Choroid plexus epithelial cell (primary cell): Measurements from ENCODE around the gene SLC36A1.

Experiments used
- DNase-seq: peaks from one replicate; pipeline ENCODE4 v3.0.0-alpha.2; 2010; ENCODE audit warnings: low read depth
- H3K4me3 ChIP-seq: 2 replicates; pipeline ENCODE4 v1.5.1; 2011; ENCODE audit warnings: low read depth, mild to moderate bottlenecking, control low read depth, low read length, moderate library complexity
- CTCF ChIP-seq: conservative IDR thresholded peaks from 2 replicates; pipeline ENCODE4 v1.5.1; 2011; ENCODE audit warnings: low read depth, mild to moderate bottlenecking, control low read depth, inconsistent platforms, low read length, moderate library complexity

SLC36A1 gene

GRCh38 chr5:151461312-151461711 is 13.9 kb downstream of the SLC36A1 start:
- H3K4me3 ChIP-seq, result no peak overlapping the region
- DNase-seq, result no peak
- TF ChIP-seq CTCF, result no peak

GRCh38 chr5:151463137-151464029 is 16.0 kb downstream of the SLC36A1 start:
- no peak overlapping the region for H3K4me3 ChIP-seq
- DNase-seq, result no peak
- TF ChIP-seq CTCF, result peak; percentile 66

GRCh38 chr5:151464101-151464500 is 16.7 kb downstream of the SLC36A1 start:
- TF ChIP-seq CTCF, result no peak
- DNase-seq, result no peak
- H3K4me3 ChIP-seq, result no peak overlapping the region

GRCh38 chr5:151465476-151465875 is 18.1 kb downstream of the SLC36A1 start:
- DNase-seq, result no peak
- no peak for TF ChIP-seq CTCF
- no peak overlapping the region for H3K4me3 ChIP-seq

GRCh38 chr5:151467576-151467975 is 20.2 kb downstream of the SLC36A1 start:
- TF ChIP-seq CTCF, result no peak
- DNase-seq, result no peak
- H3K4me3 ChIP-seq, result no peak overlapping the region

- no peak for TF ChIP-seq CTCF
- peak; percentile 23 for DNase-seq
- no peak overlapping the region for H3K4me3 ChIP-seq
Observed at GRCh38 chr5:151469386-151469785, 22.0 kb downstream of the SLC36A1 start.

- DNase-seq, result no peak
- TF ChIP-seq CTCF, result no peak
- no peak overlapping the region for H3K4me3 ChIP-seq
Observed at GRCh38 chr5:151469992-151470391, 22.6 kb downstream of the SLC36A1 start.
